Keratinocyte (primary cell): ENCODE results near the gene RELL2. TPM values are rescaled to one million over a fixed set of nuclear protein-coding genes. Genes with fewer than 3 reads are reported as not detected.
A peak's percentile ranks its signal among the peaks of the same experiment; 100 is the strongest.

ENCODE experiments used
- DNase-seq: peaks from one replicate; pipeline ENCODE4 v3.0.0-alpha.2; 2011; ENCODE audit warnings: low read depth, missing footprints, low spot score
- FAIRE-seq: peaks from 2 replicates; lab custom pipeline; 2011; peaks lifted over from hg19 to GRCh38; lab: Jason Lieb, UNC
- H2AFZ ChIP-seq: 2 replicates; pipeline ENCODE4 v1.6.0; 2012; ENCODE audit warnings: low read length, control low read depth, inconsistent platforms; ENCODE audit not compliant: control insufficient read depth
- H3K27ac ChIP-seq: 2 replicates; pipeline ENCODE4 v1.5.1; 2011; ENCODE audit warnings: low read length; ENCODE audit not compliant: control insufficient read depth, insufficient read depth
- H3K27me3 ChIP-seq: 3 replicates; pipeline ENCODE4 v1.6.0; 2011; ENCODE audit warnings: low read length; ENCODE audit not compliant: control insufficient read depth, insufficient read depth; ENCODE audit errors: extremely low read depth
- H3K36me3 ChIP-seq, 2 experiments: 2 replicates in 1 of 2; 3 replicates in 1 of 2; pipeline ENCODE4 v1.5.1; 2011; ENCODE audit warnings: low read length in 2 of 2, mild to moderate bottlenecking in 1 of 2; ENCODE audit not compliant: control insufficient read depth in 2 of 2, insufficient read depth in 2 of 2; ENCODE audit errors: extremely low read depth in 1 of 2
- H3K4me1 ChIP-seq: 3 replicates; pipeline ENCODE4 v1.5.1; 2011; ENCODE audit warnings: low read length; ENCODE audit not compliant: control insufficient read depth, insufficient read depth; ENCODE audit errors: extremely low read depth
- H3K4me2 ChIP-seq: 3 replicates; pipeline ENCODE4 v1.6.0; 2011; ENCODE audit warnings: low read depth, low read length; ENCODE audit not compliant: control insufficient read depth, insufficient read depth; ENCODE audit errors: extremely low read depth
- H3K4me3 ChIP-seq, 3 experiments: fragments of 200-600 bp in 1 of 3; sonication (generic) in 1 of 3; 2 replicates in 2 of 3; 3 replicates in 1 of 3; pipeline ENCODE4 v1.5.1; 2011 to 2016; ENCODE audit warnings: low read length in 3 of 3, mild to moderate bottlenecking in 3 of 3, control low read depth in 2 of 3, inconsistent platforms in 1 of 3, low read depth in 1 of 3, mixed read lengths in 1 of 3, mixed run types in 1 of 3, moderate library complexity in 1 of 3; ENCODE audit not compliant: control insufficient read depth in 2 of 3, insufficient read depth in 2 of 3; ENCODE audit errors: extremely low read depth in 1 of 3
- H3K79me2 ChIP-seq: 2 replicates; pipeline ENCODE4 v1.6.0; 2012; ENCODE audit warnings: low read length; ENCODE audit not compliant: control insufficient read depth, insufficient read depth
- H3K9ac ChIP-seq: 3 replicates; pipeline ENCODE4 v1.6.0; 2011; ENCODE audit warnings: low read length; ENCODE audit not compliant: control insufficient read depth, insufficient read depth; ENCODE audit errors: extremely low read depth
- H3K9me1 ChIP-seq: 3 replicates; pipeline ENCODE4 v1.6.0; 2011; ENCODE audit warnings: low read length; ENCODE audit not compliant: control insufficient read depth, insufficient read depth; ENCODE audit errors: extremely low read depth
- H3K9me3 ChIP-seq: 2 replicates; pipeline ENCODE4 v1.5.1; 2012; ENCODE audit warnings: low read depth, low read length; ENCODE audit not compliant: control insufficient read depth
- H4K20me1 ChIP-seq: 3 replicates; pipeline ENCODE4 v1.6.0; 2011; ENCODE audit warnings: low read length; ENCODE audit not compliant: control insufficient read depth, insufficient read depth; ENCODE audit errors: extremely low read depth
- CTCF ChIP-seq, 3 experiments: IDR thresholded peaks in 1 of 3; conservative IDR thresholded peaks in 1 of 3; optimal IDR thresholded peaks in 1 of 3; 2 replicates in 2 of 3; 3 replicates in 1 of 3; pipeline versions ENCODE3 to v1.5.1; 2011; ENCODE audit warnings: low read length in 3 of 3, mild to moderate bottlenecking in 3 of 3, moderate library complexity in 2 of 3, control low read depth in 1 of 3, inconsistent platforms in 1 of 3; ENCODE audit not compliant: insufficient read depth in 2 of 3; ENCODE audit errors: extremely low read depth in 1 of 3
- EZH2 ChIP-seq: IDR thresholded peaks from one replicate; pipeline ENCODE4 v1.6.1; 2012; ENCODE audit warnings: inconsistent platforms, mild to moderate bottlenecking, low read length, moderate library complexity
- dilution Hi-C: fragments of 300-500 bp; cut with MboI; formaldehyde crosslinking; loops from one replicate; pipeline ENCODE4 v1.7.0; 2020; ENCODE audit warnings: low sequenced_read_pairs; ENCODE audit not compliant: extremely low pct_ligation_motif_present
- polyA plus RNA-seq, 5 experiments: library from polyadenylated mRNA; depleted of rRNA in 3 of 5; stranded (reverse) in 3 of 5; stranded (forward) in 1 of 5; unstranded in 1 of 5; fragments of >200 nt; gene quantifications; 1 replicate in 1 of 5; 2 replicates in 3 of 5; 3 replicates in 1 of 5; pipeline versions ENCODE4 v1.2.1 to v1.2.3, GENCODE V29; 2011 to 2012; ENCODE audit warnings: missing spikeins in 2 of 5, low read depth in 1 of 5, low replicate concordance in 1 of 5

RELL2 gene
- polyA plus RNA-seq, 1 donor (not counting 4 experiments of a cell fraction or from before 2014, with no cell fraction given): 8.9 TPM

GRCh38 chr5:141668601-141669265, 31.9 kb downstream of the RELL2 start:
- Histone ChIP-seq H3K27ac (no peak overlapping the region), H3K4me3 (no peak overlapping the region), H3K79me2 (no peaks in the 10 kb centered on the region), H2AFZ (no peak overlapping the region), H3K27me3 (no peaks in the 10 kb centered on the region), H3K4me1 (peaks cover 8% of the 10 kb centered on the region), H3K4me2 (no peak overlapping the region), H3K9me1 (no peaks in the 10 kb centered on the region), H3K9ac (no peak overlapping the region), H3K36me3 (no peaks in the 10 kb centered on the region), H4K20me1 (no peaks in the 10 kb centered on the region), H3K9me3 (no peaks in the 10 kb centered on the region)
- FAIRE-seq (no peak), DNase-seq (no peak)
- dilution Hi-C loops: no loop called here
- no peak for TF ChIP-seq CTCF (optimal IDR thresholded peaks at IDR 0.05 in 1 of 3, IDR thresholded peaks at IDR 0.05 in 1 of 3, conservative IDR thresholded peaks at IDR 0.05 in 1 of 3; ENCODE audit: extremely low read depth in 1 of 3, insufficient read depth in 2 of 3, low read length in 3 of 3)
- no peak for TF ChIP-seq EZH2

DNA sequence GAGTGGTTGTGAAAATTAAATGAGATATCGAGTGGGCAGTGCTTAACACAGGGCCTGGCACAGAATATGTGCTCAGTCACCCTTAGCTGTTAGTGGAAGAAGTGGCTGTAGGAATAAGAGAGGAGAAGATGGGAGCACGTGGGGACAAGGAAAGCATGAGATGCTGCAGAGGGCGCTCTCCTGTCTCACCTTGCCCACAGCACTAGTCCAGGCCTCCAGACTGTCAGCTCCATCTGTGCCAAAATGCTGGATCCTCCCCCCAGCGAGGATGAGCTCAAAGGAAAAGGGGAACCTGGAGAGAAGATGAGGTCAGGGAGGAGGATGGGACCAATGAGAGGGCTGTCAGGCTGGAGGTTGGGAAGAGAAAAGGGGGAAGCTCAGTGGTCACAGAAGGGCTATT, 32.7 kb downstream of the RELL2 start:
- Histone ChIP-seq H3K9me3 (no peaks in the 10 kb centered on the region), H3K27me3 (no peaks in the 10 kb centered on the region), H3K9ac (no peak overlapping the region), H2AFZ (no peak overlapping the region), H3K79me2 (no peaks in the 10 kb centered on the region), H3K36me3 (no peaks in the 10 kb centered on the region), H3K9me1 (no peaks in the 10 kb centered on the region), H4K20me1 (no peaks in the 10 kb centered on the region), H3K27ac (no peak overlapping the region), H3K4me1 (peaks cover 8% of the 10 kb centered on the region), H3K4me2 (no peak overlapping the region), H3K4me3 (no peak overlapping the region)
- FAIRE-seq: no peak
- no peak for TF ChIP-seq EZH2
- TF ChIP-seq CTCF (optimal IDR thresholded peaks at IDR 0.05 in 1 of 3, IDR thresholded peaks at IDR 0.05 in 1 of 3, conservative IDR thresholded peaks at IDR 0.05 in 1 of 3; ENCODE audit: extremely low read depth in 1 of 3, insufficient read depth in 2 of 3, low read length in 3 of 3): peak; percentile 4 to 34 (median 9)
- no peak for DNase-seq
- dilution Hi-C loops: no loop called here
